ENCODE results near the gene ALX4.

Gene ALX4

GRCh38 chr11:44280257-44280656, 29.7 kb downstream of the ALX4 start:
- no peaks in the 10 kb centered on the region for H3K36me3 ChIP-seq (ENCODE audit: control insufficient read depth, insufficient read depth, low read length)
- H3K27me3 ChIP-seq (replicated peaks; ENCODE audit: control insufficient read depth, insufficient read depth, low read length, poor library complexity, severe bottlenecking), result no peaks in the 10 kb centered on the region
- DNase-seq, result no peak
- H3K9me3 ChIP-seq (ENCODE audit: control insufficient read depth, low read length), result no peaks in the 10 kb centered on the region
- no peaks in the 10 kb centered on the region for H3K4me1 ChIP-seq (ENCODE audit: control insufficient read depth, insufficient read depth, low read length, poor library complexity, severe bottlenecking)
- no peak overlapping the region for H3K27ac ChIP-seq (ENCODE audit: insufficient read depth, low read length, poor library complexity, severe bottlenecking)
- no peak overlapping the region for H3K4me3 ChIP-seq (ENCODE audit: insufficient read depth, low read depth, low read length, poor library complexity, severe bottlenecking)

- Histone ChIP-seq H3K4me1 (ENCODE audit: control insufficient read depth, insufficient read depth, low read length, poor library complexity, severe bottlenecking) (no peaks in the 10 kb centered on the region), H3K27me3 (replicated peaks; ENCODE audit: control insufficient read depth, insufficient read depth, low read length, poor library complexity, severe bottlenecking) (no peaks in the 10 kb centered on the region), H3K36me3 (ENCODE audit: control insufficient read depth, insufficient read depth, low read length) (no peaks in the 10 kb centered on the region), H3K9me3 (ENCODE audit: control insufficient read depth, low read length) (no peaks in the 10 kb centered on the region), H3K4me3 (ENCODE audit: insufficient read depth, low read depth, low read length, poor library complexity, severe bottlenecking) (no peak overlapping the region), H3K27ac (ENCODE audit: insufficient read depth, low read length, poor library complexity, severe bottlenecking) (no peak overlapping the region)
- DNase-seq, result no peak
These were observed 30.5 kb downstream of the ALX4 start for GRCh38 chr11:44279483-44279882.

- Histone ChIP-seq H3K36me3 (ENCODE audit: control insufficient read depth, insufficient read depth, low read length) (no peaks in the 10 kb centered on the region), H3K27me3 (replicated peaks; ENCODE audit: control insufficient read depth, insufficient read depth, low read length, poor library complexity, severe bottlenecking) (no peaks in the 10 kb centered on the region), H3K4me3 (ENCODE audit: insufficient read depth, low read depth, low read length, poor library complexity, severe bottlenecking) (no peak overlapping the region), H3K27ac (ENCODE audit: insufficient read depth, low read length, poor library complexity, severe bottlenecking) (no peak overlapping the region), H3K9me3 (ENCODE audit: control insufficient read depth, low read length) (no peaks in the 10 kb centered on the region), H3K4me1 (ENCODE audit: control insufficient read depth, insufficient read depth, low read length, poor library complexity, severe bottlenecking) (no peaks in the 10 kb centered on the region)
- DNase-seq, result no peak
These were observed 32.5 kb downstream of the ALX4 start for GRCh38 chr11:44277196-44278090.

GRCh38 chr11:44275961-44276550, 33.9 kb downstream of the ALX4 start:
- Histone ChIP-seq H3K4me3 (ENCODE audit: insufficient read depth, low read depth, low read length, poor library complexity, severe bottlenecking) (no peak overlapping the region), H3K27ac (ENCODE audit: insufficient read depth, low read length, poor library complexity, severe bottlenecking) (no peak overlapping the region), H3K36me3 (ENCODE audit: control insufficient read depth, insufficient read depth, low read length) (no peaks in the 10 kb centered on the region), H3K4me1 (ENCODE audit: control insufficient read depth, insufficient read depth, low read length, poor library complexity, severe bottlenecking) (no peaks in the 10 kb centered on the region), H3K27me3 (replicated peaks; ENCODE audit: control insufficient read depth, insufficient read depth, low read length, poor library complexity, severe bottlenecking) (no peaks in the 10 kb centered on the region), H3K9me3 (ENCODE audit: control insufficient read depth, low read length) (no peaks in the 10 kb centered on the region)
- DNase-seq, result no peak

DNA sequence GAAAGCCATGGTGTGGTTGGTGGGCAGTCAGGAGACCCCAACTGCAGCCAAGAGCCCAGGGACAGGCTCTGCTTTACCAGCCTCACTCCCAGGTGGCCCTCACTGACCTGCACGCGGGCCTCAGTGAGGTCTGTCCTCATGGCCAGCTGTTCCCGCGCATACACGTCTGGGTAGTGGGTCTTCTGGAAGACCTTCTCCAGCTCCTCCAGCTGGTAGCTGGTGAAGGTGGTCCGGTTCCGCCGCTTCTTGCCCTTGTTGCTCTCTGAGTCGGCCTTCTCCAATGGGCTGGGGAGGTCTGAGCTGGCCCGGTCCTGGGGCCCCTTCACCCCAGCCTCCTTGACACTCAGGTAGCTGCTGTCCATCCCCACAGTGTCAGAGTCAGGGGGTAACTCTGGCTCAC, 34.7 kb downstream of the ALX4 start:
- no peak for DNase-seq
- Histone ChIP-seq H3K27ac (ENCODE audit: insufficient read depth, low read length, poor library complexity, severe bottlenecking) (no peak overlapping the region), H3K4me1 (ENCODE audit: control insufficient read depth, insufficient read depth, low read length, poor library complexity, severe bottlenecking) (no peaks in the 10 kb centered on the region), H3K4me3 (ENCODE audit: insufficient read depth, low read depth, low read length, poor library complexity, severe bottlenecking) (no peak overlapping the region), H3K27me3 (replicated peaks; ENCODE audit: control insufficient read depth, insufficient read depth, low read length, poor library complexity, severe bottlenecking) (no peaks in the 10 kb centered on the region), H3K9me3 (ENCODE audit: control insufficient read depth, low read length) (no peaks in the 10 kb centered on the region), H3K36me3 (ENCODE audit: control insufficient read depth, insufficient read depth, low read length) (no peaks in the 10 kb centered on the region)

DNA sequence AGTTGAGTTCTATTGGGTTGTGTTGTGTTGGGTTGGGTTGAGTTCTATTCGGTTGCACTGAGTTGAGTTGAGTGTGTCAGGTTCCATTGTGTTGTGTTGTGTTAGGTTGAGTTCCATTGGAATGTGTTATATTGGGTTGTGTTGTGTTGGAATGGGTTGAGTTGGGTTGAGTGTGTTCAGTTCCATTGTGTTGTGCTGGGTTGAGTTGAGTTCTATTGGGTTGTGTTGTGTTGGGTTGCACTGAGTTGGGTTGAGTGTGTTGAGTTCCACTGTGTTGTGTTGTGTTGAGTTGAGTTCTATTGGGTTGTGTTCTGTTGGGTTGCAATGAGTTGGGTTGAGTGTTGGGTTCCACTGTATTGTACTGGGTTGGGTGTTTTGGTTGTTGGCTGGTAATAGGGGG, 35.5 kb downstream of the ALX4 start:
- no peaks in the 10 kb centered on the region for H3K36me3 ChIP-seq (ENCODE audit: control insufficient read depth, insufficient read depth, low read length)
- DNase-seq, result no peak
- H3K4me1 ChIP-seq (ENCODE audit: control insufficient read depth, insufficient read depth, low read length, poor library complexity, severe bottlenecking), result no peaks in the 10 kb centered on the region
- H3K27me3 ChIP-seq (replicated peaks; ENCODE audit: control insufficient read depth, insufficient read depth, low read length, poor library complexity, severe bottlenecking), result no peaks in the 10 kb centered on the region
- no peak overlapping the region for H3K27ac ChIP-seq (ENCODE audit: insufficient read depth, low read length, poor library complexity, severe bottlenecking)
- no peaks in the 10 kb centered on the region for H3K9me3 ChIP-seq (ENCODE audit: control insufficient read depth, low read length)
- H3K4me3 ChIP-seq (ENCODE audit: insufficient read depth, low read depth, low read length, poor library complexity, severe bottlenecking), result no peak overlapping the region

- no peaks in the 10 kb centered on the region for H3K9me3 ChIP-seq (ENCODE audit: control insufficient read depth, low read length)
- DNase-seq, result no peak
- no peak overlapping the region for H3K27ac ChIP-seq (ENCODE audit: insufficient read depth, low read length, poor library complexity, severe bottlenecking)
- no peaks in the 10 kb centered on the region for H3K36me3 ChIP-seq (ENCODE audit: control insufficient read depth, insufficient read depth, low read length)
- H3K4me1 ChIP-seq (ENCODE audit: control insufficient read depth, insufficient read depth, low read length, poor library complexity, severe bottlenecking), result no peaks in the 10 kb centered on the region
- no peak overlapping the region for H3K4me3 ChIP-seq (ENCODE audit: insufficient read depth, low read depth, low read length, poor library complexity, severe bottlenecking)
- no peaks in the 10 kb centered on the region for H3K27me3 ChIP-seq (replicated peaks; ENCODE audit: control insufficient read depth, insufficient read depth, low read length, poor library complexity, severe bottlenecking)
These were observed 38.7 kb downstream of the ALX4 start for GRCh38 chr11:44271286-44271685.

DNA sequence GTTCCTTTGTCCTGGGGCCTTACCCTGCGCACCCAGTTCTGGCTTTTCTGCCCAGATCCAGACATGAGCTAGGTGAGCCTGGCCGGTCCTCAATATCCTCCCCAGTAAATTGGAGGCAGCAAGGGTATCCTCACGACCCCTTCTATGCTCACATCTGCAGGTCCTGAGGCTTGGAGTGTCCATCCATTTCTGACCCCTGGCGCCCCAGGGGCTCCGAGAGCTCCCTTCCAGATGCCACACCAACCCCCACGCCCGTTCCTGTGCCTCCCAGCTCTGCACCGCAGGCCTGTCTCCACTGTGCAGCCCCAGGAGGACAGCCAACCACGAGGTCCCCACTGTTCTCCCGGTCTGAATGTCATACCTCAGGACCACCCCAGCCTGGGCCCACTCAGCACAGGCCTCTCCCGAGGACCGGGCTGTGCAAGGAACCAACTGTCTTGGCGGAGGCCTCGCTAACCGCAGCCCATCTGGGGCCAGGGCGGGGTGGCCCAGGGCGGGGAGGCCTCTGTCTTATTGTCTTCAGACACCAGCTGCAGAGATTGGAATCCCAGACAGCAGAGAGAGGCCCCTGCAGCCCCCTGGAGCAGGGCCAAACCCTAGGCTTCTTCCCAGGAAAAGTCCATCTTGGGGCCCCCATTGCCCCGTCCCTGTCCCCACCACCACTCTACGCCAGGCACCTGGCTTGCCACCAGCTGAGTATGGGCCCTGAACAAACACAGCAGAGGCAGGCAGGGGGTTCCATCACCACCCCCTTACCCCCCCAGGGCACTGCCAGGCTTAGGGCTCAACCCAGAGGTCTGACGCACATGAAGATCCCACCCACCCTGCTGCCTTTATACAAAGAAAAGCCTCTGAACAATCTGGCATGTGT, 39.3 kb downstream of the ALX4 start:
- H3K4me1 ChIP-seq (ENCODE audit: control insufficient read depth, insufficient read depth, low read length, poor library complexity, severe bottlenecking), result no peaks in the 10 kb centered on the region
- no peaks in the 10 kb centered on the region for H3K9me3 ChIP-seq (ENCODE audit: control insufficient read depth, low read length)
- DNase-seq, result no peak
- H3K36me3 ChIP-seq (ENCODE audit: control insufficient read depth, insufficient read depth, low read length), result no peaks in the 10 kb centered on the region
- H3K27ac ChIP-seq (ENCODE audit: insufficient read depth, low read length, poor library complexity, severe bottlenecking), result no peak overlapping the region
- H3K27me3 ChIP-seq (replicated peaks; ENCODE audit: control insufficient read depth, insufficient read depth, low read length, poor library complexity, severe bottlenecking), result no peaks in the 10 kb centered on the region
- no peak overlapping the region for H3K4me3 ChIP-seq (ENCODE audit: insufficient read depth, low read depth, low read length, poor library complexity, severe bottlenecking)

DNA sequence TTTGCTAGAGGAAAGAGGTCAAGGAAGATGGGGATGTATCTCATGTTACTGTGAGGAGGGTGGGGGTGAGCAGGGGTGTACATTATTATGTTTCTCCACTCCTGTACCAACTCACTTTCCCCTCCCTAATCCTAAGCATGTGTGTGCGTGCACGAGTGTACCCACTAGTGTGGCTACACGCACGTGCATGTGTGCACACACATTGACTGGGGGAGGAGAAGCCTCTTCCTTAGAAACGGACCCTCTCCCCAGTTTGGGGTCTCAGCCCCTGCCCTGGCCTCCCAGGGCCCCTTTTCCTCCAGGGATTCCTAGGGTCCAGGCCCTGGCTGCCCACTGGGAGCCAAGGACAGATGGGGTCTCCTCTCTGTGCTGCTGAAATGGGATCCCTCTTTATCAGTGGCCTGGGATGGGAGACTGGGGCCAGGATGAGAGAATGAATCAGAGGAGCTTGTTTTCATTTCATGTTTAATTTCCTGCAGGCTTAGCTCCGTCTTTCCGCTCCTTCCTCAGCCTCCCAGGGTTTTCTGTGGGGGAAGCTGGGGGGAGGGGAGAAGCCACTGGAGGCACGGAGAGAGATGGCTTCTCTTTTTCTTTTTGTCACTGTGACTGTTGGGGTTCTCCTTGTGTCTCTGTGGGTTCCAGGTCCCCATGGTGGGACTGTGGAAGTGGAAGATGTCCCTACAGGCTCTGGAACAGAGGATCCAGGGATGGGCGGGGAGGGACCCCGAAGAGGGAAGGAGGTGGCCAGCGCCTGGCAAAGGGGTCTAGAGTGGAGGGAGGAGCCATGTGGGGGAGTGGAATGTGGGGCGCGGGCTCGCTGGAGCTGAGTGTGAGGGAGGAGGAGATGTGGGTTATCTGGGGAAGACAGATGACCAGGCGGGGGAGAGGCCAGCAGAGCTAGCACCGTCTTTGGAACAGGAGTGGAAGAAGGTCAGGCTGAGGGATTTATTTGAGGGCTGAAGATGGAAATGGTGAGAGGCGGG, 40.3 kb downstream of the ALX4 start:
- DNase-seq, result no peak
- Histone ChIP-seq H3K36me3 (ENCODE audit: control insufficient read depth, insufficient read depth, low read length) (no peaks in the 10 kb centered on the region), H3K27ac (ENCODE audit: insufficient read depth, low read length, poor library complexity, severe bottlenecking) (no peak overlapping the region), H3K4me1 (ENCODE audit: control insufficient read depth, insufficient read depth, low read length, poor library complexity, severe bottlenecking) (no peaks in the 10 kb centered on the region), H3K27me3 (replicated peaks; ENCODE audit: control insufficient read depth, insufficient read depth, low read length, poor library complexity, severe bottlenecking) (no peaks in the 10 kb centered on the region), H3K4me3 (ENCODE audit: insufficient read depth, low read depth, low read length, poor library complexity, severe bottlenecking) (no peak overlapping the region), H3K9me3 (ENCODE audit: control insufficient read depth, low read length) (no peaks in the 10 kb centered on the region)
